HG03097 (cell line): ENCODE measurements around the gene COLEC11.
"Not testable (repeated sequence)": the region's sequence is repeated elsewhere in the genome, so short reads cannot be mapped to it uniquely, and the experiment has no call there.

Experiments
- ATAC-seq: cut with Tn5 transposase; IDR thresholded peaks from one replicate; pipeline ENCODE4 v1.9.1; 2021; ENCODE audit not compliant: unreplicated experiment, low FRiP score

The COLEC11 gene

GRCh38 chr2:3650140-3650920 lies 55.4 kb downstream of the COLEC11 start:
- no peak for ATAC-seq

- ATAC-seq = peak; percentile 79
Measured at GRCh38 chr2:3651691-3652648, 57.1 kb downstream of the COLEC11 start.

- ATAC-seq = no peak
Measured at GRCh38 chr2:3652896-3653625, 58.1 kb downstream of the COLEC11 start.

GRCh38 chr2:3654011-3654410 lies 59.1 kb downstream of the COLEC11 start:
- ATAC-seq = no peak

- no peak for ATAC-seq
Measured at GRCh38 chr2:3654531-3655225, 59.8 kb downstream of the COLEC11 start.

GRCh38 chr2:3655871-3656761 lies 61.2 kb downstream of the COLEC11 start:
- ATAC-seq = no peak

GRCh38 chr2:3656762-3657721 lies 62.1 kb downstream of the COLEC11 start:
- ATAC-seq = no peak

GRCh38 chr2:3657881-3658280 lies 63.0 kb downstream of the COLEC11 start, which contains the start of gene ALLC:
TSS of gene ALLC (plus strand) at chr2:3658200. CDS start at chr2:3671158, 12,958 bp downstream.
- ATAC-seq = no peak

- no peak for ATAC-seq
Measured at GRCh38 chr2:3659447-3660432, 64.8 kb downstream of the COLEC11 start.

GRCh38 chr2:3660640-3661039 lies 65.7 kb downstream of the COLEC11 start:
- not testable (repeated sequence) for ATAC-seq

- no peak for ATAC-seq
Measured at GRCh38 chr2:3661149-3661660, 66.3 kb downstream of the COLEC11 start.

- no peak for ATAC-seq
Measured at GRCh38 chr2:3662239-3662638, 67.3 kb downstream of the COLEC11 start.

GRCh38 chr2:3664118-3664517 lies 69.2 kb downstream of the COLEC11 start:
- ATAC-seq = no peak

- ATAC-seq = no peak
Measured at GRCh38 chr2:3664925-3665324, 70.0 kb downstream of the COLEC11 start.

- ATAC-seq = no peak
Measured at GRCh38 chr2:3665886-3666612, 71.1 kb downstream of the COLEC11 start.

GRCh38 chr2:3666613-3666975 lies 71.7 kb downstream of the COLEC11 start:
- no peak for ATAC-seq
